ENCODE data around the gene SLC22A1.

DNA sequence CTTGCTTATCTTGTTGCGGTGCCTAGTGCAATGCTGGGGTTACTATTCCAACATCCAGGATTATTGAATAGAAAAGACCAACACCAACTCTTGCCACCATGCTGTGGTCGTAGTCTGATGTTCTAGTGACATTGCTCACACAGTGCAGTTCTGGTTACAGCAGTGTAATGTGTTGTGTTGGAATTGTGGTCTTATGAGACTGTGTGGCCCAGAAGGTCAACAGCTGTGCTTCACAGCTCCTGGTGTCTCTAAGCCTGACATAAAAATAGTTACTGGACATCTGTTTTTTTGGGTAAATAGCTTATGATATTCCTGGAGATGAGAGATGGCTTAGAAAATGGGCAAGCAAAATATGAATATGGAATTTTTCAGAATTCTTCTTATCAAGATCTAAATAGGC is 79.4 kb downstream of the SLC22A1 start:
- TF ChIP-seq, protein P1, sequence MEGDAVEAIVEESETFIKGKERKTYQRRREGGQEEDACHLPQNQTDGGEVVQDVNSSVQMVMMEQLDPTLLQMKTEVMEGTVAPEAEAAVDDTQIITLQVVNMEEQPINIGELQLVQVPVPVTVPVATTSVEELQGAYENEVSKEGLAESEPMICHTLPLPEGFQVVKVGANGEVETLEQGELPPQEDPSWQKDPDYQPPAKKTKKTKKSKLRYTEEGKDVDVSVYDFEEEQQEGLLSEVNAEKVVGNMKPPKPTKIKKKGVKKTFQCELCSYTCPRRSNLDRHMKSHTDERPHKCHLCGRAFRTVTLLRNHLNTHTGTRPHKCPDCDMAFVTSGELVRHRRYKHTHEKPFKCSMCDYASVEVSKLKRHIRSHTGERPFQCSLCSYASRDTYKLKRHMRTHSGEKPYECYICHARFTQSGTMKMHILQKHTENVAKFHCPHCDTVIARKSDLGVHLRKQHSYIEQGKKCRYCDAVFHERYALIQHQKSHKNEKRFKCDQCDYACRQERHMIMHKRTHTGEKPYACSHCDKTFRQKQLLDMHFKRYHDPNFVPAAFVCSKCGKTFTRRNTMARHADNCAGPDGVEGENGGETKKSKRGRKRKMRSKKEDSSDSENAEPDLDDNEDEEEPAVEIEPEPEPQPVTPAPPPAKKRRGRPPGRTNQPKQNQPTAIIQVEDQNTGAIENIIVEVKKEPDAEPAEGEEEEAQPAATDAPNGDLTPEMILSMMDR (IDR thresholded peaks at IDR 0.05; ENCODE audit: insufficient read depth, low read depth, low read length): no peak
- TF ChIP-seq EZH2 (IDR thresholded peaks at IDR 0.05; ENCODE audit: insufficient read depth, low read length): no peak

Data from astrocyte (in vitro differentiated cells and primary cell).